Calu3 (cell line): ENCODE results near the gene ARHGAP22. TPM values are rescaled to one million over a fixed set of nuclear protein-coding genes. Genes with fewer than 3 reads are reported as not detected.

Experiments
- BruUV-seq: library from RNA; stranded (reverse); fragments of 400-500 nt; replicated peaks from 2 replicates; lab custom pipeline; 2021; lab: Mats Ljungman, UMichigan
- CTCF ChIA-PET: fragments of 300-600 bp; sonication (Branson Sonifier 250); formaldehyde crosslinking; loops from one replicate; lab custom pipeline; 2022; ENCODE audit warnings: antibody characterized with exemption; lab: Charles Lee
- DNase-seq: peaks from one replicate; pipeline ENCODE4 v3.0.0; 2022
- H3K27ac Mint-ChIP-seq: one replicate; pipeline ENCODE4 v1.8.0; 2022; ENCODE audit warnings: mixed read lengths; ENCODE audit not compliant: unreplicated experiment
- H3K27me3 Mint-ChIP-seq: one replicate; pipeline ENCODE4 v1.8.0; 2022; ENCODE audit warnings: mixed read lengths; ENCODE audit not compliant: unreplicated experiment
- H3K36me3 Mint-ChIP-seq: one replicate; pipeline ENCODE4 v1.8.0; 2022; ENCODE audit warnings: mild to moderate bottlenecking, moderate library complexity, mixed read lengths; ENCODE audit not compliant: insufficient read depth, unreplicated experiment
- H3K4me1 Mint-ChIP-seq: one replicate; pipeline ENCODE4 v1.8.0; 2022; ENCODE audit warnings: mild to moderate bottlenecking, low read depth, mixed read lengths; ENCODE audit not compliant: unreplicated experiment
- H3K4me3 Mint-ChIP-seq: one replicate; pipeline ENCODE4 v1.8.0; 2022; ENCODE audit warnings: mild to moderate bottlenecking, low read depth, moderate library complexity, mixed read lengths; ENCODE audit not compliant: unreplicated experiment
- H3K9me3 Mint-ChIP-seq: one replicate; pipeline ENCODE4 v1.8.0; 2022; ENCODE audit warnings: low read depth, mixed read lengths; ENCODE audit not compliant: unreplicated experiment
- intact Hi-C: fragments of 100-400 bp; cut with micrococcal nuclease; formaldehyde crosslinking; loops from one replicate; pipeline ENCODE4 v1.10.0; 2022; ENCODE audit not compliant: unreplicated experiment
- total RNA-seq: library from RNA; stranded (reverse); gene quantifications from 2 replicates; pipeline ENCODE4 v1.2.3, GENCODE V29; 2022
- TF ChIP-seq, protein P1 (sequence below): fragments of 200-600 bp; IDR thresholded peaks from one replicate; pipeline ENCODE4 v1.8.0; 2022; ENCODE audit warnings: antibody characterized with exemption; ENCODE audit not compliant: unreplicated experiment

The ARHGAP22 gene
- total RNA-seq, 1 experiment from 2014 or later, result 1.0 TPM

DNA sequence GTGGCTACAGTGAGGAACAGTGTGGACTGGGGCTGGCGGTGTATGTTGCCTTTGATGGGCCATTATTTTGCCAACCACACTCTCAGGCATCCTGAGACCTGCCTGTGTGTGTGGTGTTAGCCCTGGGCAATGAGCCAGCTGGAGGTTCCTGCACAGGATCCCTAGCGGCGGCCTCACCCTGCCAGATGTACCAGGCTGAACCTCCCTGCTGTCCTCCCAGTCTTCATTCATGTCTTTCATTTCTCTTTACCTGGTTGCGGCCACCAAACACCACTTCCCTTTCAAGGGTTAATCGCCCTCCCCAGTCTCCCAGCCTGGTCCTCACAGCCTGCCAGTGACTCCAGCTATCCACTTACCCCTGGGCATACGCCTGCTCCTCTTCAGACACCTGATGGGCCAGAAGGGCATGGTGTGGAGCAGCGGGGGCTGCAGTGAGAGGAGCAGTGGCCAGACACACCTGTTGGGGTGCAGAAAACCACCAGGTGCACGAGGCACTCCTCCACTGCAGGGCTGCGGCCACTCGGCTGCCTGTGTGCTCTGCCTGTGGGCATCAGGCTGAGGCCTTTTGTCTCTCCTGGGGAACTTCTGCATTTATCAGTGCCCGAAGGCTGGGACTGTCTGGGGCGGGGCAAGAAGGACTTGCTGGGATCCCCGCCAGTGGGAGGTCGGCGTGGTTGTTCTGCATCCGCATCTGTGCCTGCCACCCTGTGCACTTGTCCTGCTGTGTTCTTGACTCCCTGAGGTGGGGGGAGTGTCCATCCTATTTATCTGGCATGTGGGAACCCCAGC lies 111.6 kb downstream of the ARHGAP22 start:
- H3K4me1 Mint-ChIP-seq, result peaks cover 19% of the 10 kb centered on the region
- CTCF ChIA-PET, result no interaction called here
- intact Hi-C loops, result no loop called here
- H3K9me3 Mint-ChIP-seq, result no peaks in the 10 kb centered on the region
- H3K27me3 Mint-ChIP-seq, result peaks cover 42% of the 10 kb centered on the region
- no peak overlapping the region for H3K27ac Mint-ChIP-seq
- DNase-seq, result no peak
- no peaks in the 10 kb centered on the region for H3K36me3 Mint-ChIP-seq
- no peak overlapping the region for H3K4me3 Mint-ChIP-seq
- no TSS peak for BruUV-seq
- TF ChIP-seq, protein P1, sequence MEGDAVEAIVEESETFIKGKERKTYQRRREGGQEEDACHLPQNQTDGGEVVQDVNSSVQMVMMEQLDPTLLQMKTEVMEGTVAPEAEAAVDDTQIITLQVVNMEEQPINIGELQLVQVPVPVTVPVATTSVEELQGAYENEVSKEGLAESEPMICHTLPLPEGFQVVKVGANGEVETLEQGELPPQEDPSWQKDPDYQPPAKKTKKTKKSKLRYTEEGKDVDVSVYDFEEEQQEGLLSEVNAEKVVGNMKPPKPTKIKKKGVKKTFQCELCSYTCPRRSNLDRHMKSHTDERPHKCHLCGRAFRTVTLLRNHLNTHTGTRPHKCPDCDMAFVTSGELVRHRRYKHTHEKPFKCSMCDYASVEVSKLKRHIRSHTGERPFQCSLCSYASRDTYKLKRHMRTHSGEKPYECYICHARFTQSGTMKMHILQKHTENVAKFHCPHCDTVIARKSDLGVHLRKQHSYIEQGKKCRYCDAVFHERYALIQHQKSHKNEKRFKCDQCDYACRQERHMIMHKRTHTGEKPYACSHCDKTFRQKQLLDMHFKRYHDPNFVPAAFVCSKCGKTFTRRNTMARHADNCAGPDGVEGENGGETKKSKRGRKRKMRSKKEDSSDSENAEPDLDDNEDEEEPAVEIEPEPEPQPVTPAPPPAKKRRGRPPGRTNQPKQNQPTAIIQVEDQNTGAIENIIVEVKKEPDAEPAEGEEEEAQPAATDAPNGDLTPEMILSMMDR, result no peak

DNA sequence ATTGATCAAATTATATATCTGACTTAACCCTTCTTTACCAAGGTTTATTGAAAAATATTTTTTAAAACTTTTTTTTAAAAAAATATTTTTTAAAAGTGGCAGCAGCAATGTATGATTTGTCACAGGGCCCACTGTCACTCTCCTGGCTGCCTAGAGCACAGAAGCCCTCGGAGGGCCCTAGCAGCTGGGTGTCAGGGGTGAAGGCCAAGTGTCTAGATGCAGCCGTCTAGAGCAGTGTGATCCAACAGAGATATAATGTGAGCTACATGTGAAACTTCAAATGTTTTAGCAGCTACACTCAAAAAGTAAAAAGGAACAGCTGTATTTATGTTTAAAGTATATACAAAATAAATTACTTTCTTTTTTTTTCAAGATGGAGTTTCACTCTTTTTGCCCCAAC lies 112.7 kb downstream of the ARHGAP22 start:
- Mint-ChIP-seq H3K36me3 (no peaks in the 10 kb centered on the region), H3K4me1 (peaks cover 15% of the 10 kb centered on the region), H3K27me3 (peaks cover 44% of the 10 kb centered on the region), H3K4me3 (no peak overlapping the region), H3K27ac (no peak overlapping the region), H3K9me3 (no peaks in the 10 kb centered on the region)
- BruUV-seq, result no TSS peak
- no peak for DNase-seq
- TF ChIP-seq, protein P1, result no peak
- CTCF ChIA-PET, result no interaction called here
- intact Hi-C loops, result no loop called here

DNA sequence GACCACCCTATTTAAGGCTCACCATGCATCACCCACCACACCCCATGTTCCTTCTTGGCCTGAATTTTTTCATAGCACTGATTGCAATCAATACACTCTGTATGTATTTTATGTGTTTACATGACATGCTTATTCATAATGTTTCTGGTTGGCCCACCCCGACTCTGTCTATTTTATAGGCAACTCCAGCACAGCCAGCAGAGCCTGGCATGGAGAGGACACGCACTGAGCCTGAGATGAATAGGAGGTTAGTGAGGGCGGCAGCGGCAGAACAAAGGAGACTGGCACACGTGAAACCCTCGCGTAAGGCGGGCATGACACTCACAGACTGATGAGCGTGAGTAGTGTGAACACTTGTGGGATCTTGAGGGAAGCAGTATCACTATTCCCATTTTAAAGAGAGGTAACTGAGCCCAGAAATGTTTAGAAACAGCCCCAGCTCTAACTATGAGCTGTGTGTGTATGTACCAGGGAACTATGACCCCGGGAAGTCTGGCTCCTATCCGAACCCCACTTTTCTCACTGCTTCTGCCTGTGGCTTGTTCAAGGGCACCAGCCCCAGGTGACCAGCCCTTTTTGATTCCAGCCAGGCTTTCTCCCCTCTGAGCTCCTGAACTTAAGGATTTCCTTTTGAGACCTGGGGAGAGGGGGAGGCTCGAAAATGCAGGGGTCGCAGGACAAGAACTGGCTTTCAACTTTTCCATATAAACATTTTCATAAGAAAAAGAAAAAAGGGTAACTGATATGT lies 113.3 kb downstream of the ARHGAP22 start:
- peaks cover 11% of the 10 kb centered on the region for H3K4me1 Mint-ChIP-seq
- H3K27ac Mint-ChIP-seq, result no peak overlapping the region
- peaks cover 44% of the 10 kb centered on the region for H3K27me3 Mint-ChIP-seq
- TF ChIP-seq, protein P1, result no peak
- H3K36me3 Mint-ChIP-seq, result no peaks in the 10 kb centered on the region
- intact Hi-C loops, result no loop called here
- no peaks in the 10 kb centered on the region for H3K9me3 Mint-ChIP-seq
- CTCF ChIA-PET, result no interaction called here
- H3K4me3 Mint-ChIP-seq, result no peak overlapping the region
- DNase-seq, result no peak
- no TSS peak for BruUV-seq

DNA sequence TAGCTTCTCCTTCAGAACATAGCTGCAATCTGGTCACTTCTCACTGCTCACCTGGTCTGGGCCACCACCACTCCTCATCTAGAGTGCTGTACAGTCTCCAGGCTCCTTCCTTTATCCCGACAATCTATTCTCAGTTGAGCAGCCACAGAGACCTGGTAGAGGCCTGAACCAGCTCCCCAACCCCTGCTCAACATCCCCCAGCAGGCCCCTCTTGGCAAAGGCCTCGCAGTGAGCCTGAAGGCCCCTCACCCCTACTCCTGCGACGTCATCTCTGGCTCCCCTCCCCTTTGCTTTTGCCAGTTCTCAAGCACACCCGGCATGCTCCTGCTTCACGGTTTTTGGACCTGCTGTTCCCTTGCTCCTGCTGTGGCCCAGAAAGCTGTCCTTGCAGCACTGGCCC lies 113.9 kb downstream of the ARHGAP22 start:
- H3K36me3 Mint-ChIP-seq, result no peaks in the 10 kb centered on the region
- intact Hi-C loops, result no loop called here
- no TSS peak for BruUV-seq
- peaks cover 11% of the 10 kb centered on the region for H3K4me1 Mint-ChIP-seq
- H3K9me3 Mint-ChIP-seq, result no peaks in the 10 kb centered on the region
- no peak for DNase-seq
- H3K27ac Mint-ChIP-seq, result no peak overlapping the region
- CTCF ChIA-PET, result no interaction called here
- peaks cover 45% of the 10 kb centered on the region for H3K27me3 Mint-ChIP-seq
- H3K4me3 Mint-ChIP-seq, result no peak overlapping the region
- TF ChIP-seq, protein P1, result no peak
